ENCODE measurements around the gene RHOD. TPM values are rescaled to one million over a fixed set of nuclear protein-coding genes. Genes with fewer than 3 reads are reported as not detected.
A peak's percentile ranks its signal among the peaks of the same experiment; 100 is the strongest.

Gene RHOD
- total RNA-seq, 1 donor from 2014 or later: 82.6 TPM

DNA sequence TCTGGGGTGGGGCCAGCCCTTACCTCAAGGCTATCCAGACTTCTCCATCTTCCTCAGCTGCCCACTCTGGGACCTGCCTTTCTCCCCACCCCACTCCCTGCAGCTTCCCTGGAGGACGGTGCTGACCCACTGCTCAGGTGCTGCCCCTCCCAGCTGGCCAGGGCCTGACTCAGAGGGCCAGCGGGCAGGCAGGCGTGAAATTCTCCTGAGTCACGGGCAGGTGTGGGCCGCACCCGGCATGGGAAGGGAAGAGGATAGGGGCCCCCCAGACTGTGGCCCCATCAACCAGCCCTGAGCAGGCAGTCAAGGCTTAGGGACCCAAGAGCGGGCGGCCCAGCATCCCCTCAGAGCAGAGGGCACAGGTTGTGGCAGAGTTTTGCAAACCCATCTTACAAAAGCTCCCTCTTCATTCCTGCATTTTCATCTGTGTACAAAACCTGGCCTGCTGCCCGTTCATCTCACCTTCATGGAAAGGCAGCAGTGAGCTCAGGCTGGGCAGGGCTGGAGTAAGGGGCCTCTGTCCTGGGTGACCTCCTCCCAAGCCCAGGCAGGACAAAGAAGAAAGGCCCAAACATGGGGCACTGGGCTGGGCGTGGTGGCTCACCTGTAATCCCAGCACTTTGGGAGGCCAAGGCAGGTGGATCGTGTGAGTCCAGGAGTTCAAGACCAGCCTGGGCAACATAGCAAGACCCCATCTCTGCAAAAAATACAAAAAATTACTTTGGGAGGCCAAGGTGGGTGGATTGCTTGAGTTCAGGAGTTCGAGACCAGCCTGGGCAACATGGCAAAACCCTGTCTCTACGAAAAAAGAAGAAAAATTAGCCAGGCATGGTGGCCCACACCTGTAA is 6.1 kb downstream of the RHOD start:
- TF ChIP-seq CTCF (IDR thresholded peaks at IDR 0.05): no peak
- Histone ChIP-seq H3K36me3 (no peaks in the 10 kb centered on the region), H3K4me3 (no peak overlapping the region), H3K27me3 (no peaks in the 10 kb centered on the region), H3K27ac (no peak overlapping the region), H3K9me3 (no peaks in the 10 kb centered on the region), H3K4me1 (no peaks in the 10 kb centered on the region)
- no peak for DNase-seq (ENCODE audit: low spot score in 2 of 2)
- intact Hi-C loops (cut with DNase I): no loop called here

DNA sequence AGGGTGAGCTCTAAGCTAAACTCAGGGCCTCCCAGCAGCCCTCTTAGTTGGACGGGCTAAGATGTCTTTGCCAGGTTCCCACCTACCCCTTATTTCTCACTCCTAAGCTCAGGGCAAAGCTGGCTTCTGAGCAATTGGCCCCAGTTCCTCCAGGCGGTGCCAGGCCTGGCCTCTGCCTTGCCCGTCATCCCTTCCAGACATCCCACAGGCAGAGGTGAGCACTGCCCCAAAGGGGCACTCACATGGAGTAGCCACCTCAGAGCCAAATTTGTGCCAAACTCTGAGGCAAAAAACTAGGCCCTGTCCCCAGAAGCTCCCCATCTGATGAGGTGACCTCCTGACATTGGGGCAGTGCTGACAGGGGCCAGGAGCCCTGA is 9.7 kb downstream of the RHOD start:
- no peaks in the 10 kb centered on the region for H3K27me3 ChIP-seq
- no peaks in the 10 kb centered on the region for H3K36me3 ChIP-seq
- intact Hi-C loops (cut with DNase I): no loop called here
- TF ChIP-seq CTCF (IDR thresholded peaks at IDR 0.05): no peak
- H3K4me1 ChIP-seq: no peaks in the 10 kb centered on the region
- no peak overlapping the region for H3K4me3 ChIP-seq
- no peak for DNase-seq (ENCODE audit: low spot score in 2 of 2)
- H3K9me3 ChIP-seq: no peaks in the 10 kb centered on the region
- no peak overlapping the region for H3K27ac ChIP-seq

DNA sequence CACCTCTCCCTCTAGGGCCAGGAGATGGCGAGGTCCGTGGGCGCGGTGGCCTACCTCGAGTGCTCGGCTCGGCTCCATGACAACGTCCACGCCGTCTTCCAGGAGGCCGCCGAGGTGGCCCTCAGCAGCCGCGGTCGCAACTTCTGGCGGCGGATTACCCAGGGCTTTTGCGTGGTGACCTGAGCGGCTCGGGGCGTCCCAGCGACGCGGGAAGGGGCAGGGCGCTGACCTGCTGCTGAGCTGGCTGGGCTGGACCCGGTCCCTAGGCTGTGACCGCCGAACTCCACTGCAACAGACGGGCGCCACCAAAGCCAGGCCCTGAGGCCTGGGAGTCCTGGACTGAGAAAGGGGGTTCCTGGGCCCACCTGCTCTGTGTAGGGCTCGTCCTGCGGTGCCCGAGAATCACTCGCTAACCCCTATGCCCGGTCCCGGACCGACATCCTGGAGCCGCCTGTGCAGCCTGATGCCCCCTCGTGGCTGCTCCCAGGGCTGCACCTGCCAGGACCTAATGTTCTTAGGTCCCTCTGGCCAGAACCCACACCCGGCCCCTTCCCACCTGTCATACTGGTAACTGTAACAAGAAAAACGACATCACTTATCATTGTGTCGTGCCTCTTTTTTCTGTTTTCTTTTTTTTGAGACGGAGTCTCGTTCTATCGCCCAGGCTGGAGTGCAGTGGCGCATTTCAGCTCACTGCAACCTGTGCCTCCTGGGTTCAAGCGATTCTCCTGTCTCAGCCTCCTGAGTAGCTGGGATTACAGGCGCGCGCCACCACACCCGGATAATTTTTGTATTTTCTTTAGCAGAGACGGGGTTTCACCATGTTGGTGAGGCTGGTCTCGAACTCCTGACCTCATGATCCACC is 15.0 kb downstream of the RHOD start:
- Histone ChIP-seq H3K27me3 (no peaks in the 10 kb centered on the region), H3K36me3 (no peaks in the 10 kb centered on the region), H3K4me3 (peak overlapping the region in 1 of 2 donors; percentile 33), H3K9me3 (no peaks in the 10 kb centered on the region), H3K27ac (no peak overlapping the region), H3K4me1 (no peaks in the 10 kb centered on the region)
- peak; percentile 20 to 86 for DNase-seq (ENCODE audit: low spot score in 2 of 2)
- intact Hi-C loops (cut with DNase I): no loop called here
- peak; percentile 72 to 89 (median 84) for TF ChIP-seq CTCF (IDR thresholded peaks at IDR 0.05)

DNA sequence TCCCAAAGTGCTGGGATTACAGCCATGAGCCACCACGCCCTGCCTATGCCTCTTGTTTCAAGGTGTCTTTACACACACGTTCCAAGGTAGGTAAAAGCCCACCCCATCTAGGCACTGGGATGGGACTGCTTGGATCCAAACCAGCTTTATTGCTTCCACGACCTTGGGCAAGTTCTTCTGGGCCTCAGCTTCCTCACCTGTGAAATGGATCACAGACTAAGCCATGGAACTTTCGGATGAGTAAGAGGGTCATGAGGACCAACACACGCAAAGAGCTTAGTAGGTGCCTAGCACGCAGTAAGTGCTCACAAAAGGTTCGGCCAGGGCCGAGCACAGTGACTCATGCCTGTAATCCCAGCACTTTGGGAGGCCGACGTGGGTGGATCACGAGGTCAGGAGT is 15.6 kb downstream of the RHOD start:
- TF ChIP-seq CTCF (IDR thresholded peaks at IDR 0.05): no peak
- H3K4me3 ChIP-seq: no peak overlapping the region
- intact Hi-C loops (cut with DNase I): no loop called here
- no peak overlapping the region for H3K27ac ChIP-seq
- no peaks in the 10 kb centered on the region for H3K4me1 ChIP-seq
- DNase-seq (ENCODE audit: low spot score in 2 of 2): no peak
- H3K9me3 ChIP-seq: no peaks in the 10 kb centered on the region
- no peaks in the 10 kb centered on the region for H3K36me3 ChIP-seq
- H3K27me3 ChIP-seq: no peaks in the 10 kb centered on the region

DNA sequence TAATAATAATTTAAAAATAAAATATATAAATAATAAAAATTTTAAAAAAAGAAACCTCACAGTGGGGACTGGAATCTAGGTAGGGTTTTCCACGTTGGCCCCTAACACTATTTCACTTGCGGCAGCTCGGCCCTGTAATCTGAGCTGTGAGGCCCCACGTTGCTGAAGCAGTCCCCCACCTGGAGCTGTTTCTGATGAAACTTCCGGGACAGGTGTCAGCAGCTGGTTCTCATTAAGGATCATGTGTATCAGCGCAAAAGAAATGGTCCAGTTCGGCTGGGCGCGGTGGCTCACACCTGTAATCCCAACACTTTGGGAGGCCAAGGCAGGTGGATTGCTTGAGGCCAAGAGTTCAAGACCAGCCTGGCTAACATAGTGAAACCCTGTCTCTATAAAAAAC is 17.3 kb downstream of the RHOD start:
- no peak for TF ChIP-seq CTCF (IDR thresholded peaks at IDR 0.05)
- Histone ChIP-seq H3K36me3 (no peaks in the 10 kb centered on the region), H3K9me3 (no peaks in the 10 kb centered on the region), H3K27me3 (no peaks in the 10 kb centered on the region), H3K4me1 (no peaks in the 10 kb centered on the region), H3K27ac (no peak overlapping the region), H3K4me3 (no peak overlapping the region)
- intact Hi-C loops (cut with DNase I): loop anchor here (2.0 kb wide), 1 partner anchor 247 kb away; no protein-coding TSS in a partner anchor
- no peak for DNase-seq (ENCODE audit: low spot score in 2 of 2)
